GM18951 (cell line): ENCODE measurements around the gene PLCH1.

Experiments
- POLR2A ChIP-seq: IDR thresholded peaks from 4 replicates; pipeline ENCODE4 v1.6.1; 2011; ENCODE audit warnings: mild to moderate bottlenecking; ENCODE audit not compliant: insufficient read length, insufficient read depth; ENCODE audit errors: extremely low read depth
- in situ Hi-C: fragments of 300-500 bp; cut with MboI; formaldehyde crosslinking; loops from one replicate; pipeline ENCODE4 v1.12.0; 2022; ENCODE audit warnings: low sequenced_read_pairs, mixed read lengths, inconsistent platforms; ENCODE audit not compliant: unreplicated experiment

Gene PLCH1

GRCh38 chr3:155608228-155608920 lies 136.5 kb downstream of the PLCH1 start:
- TF ChIP-seq POLR2A, result no peak
- in situ Hi-C loops, result no loop called here

DNA sequence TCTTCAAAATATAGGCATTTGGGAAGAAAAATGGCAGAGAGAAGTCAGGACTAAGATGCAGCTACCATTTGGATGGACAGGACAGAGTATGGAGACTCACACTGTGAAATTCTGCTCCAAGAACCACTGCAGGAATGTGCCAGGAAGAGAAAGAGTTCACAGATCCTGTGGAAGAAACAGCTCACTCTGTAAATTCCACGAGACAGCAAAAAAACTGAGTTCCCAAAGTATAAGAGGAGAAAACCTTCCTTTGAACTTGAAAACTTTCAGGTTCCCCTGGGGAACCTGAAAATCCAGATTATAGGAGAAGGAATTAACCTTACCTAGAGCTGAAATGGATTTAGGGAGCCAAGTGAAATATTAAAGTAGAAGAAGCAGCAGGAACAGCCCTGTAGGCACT lies 137.1 kb downstream of the PLCH1 start:
- TF ChIP-seq POLR2A, result no peak
- in situ Hi-C loops, result no loop called here

GRCh38 chr3:155605571-155605970 lies 139.3 kb downstream of the PLCH1 start:
- in situ Hi-C loops, result no loop called here
- TF ChIP-seq POLR2A, result no peak

- in situ Hi-C loops, result no loop called here
- TF ChIP-seq POLR2A, result no peak
These were observed 139.9 kb downstream of the PLCH1 start for GRCh38 chr3:155604967-155605366.

DNA sequence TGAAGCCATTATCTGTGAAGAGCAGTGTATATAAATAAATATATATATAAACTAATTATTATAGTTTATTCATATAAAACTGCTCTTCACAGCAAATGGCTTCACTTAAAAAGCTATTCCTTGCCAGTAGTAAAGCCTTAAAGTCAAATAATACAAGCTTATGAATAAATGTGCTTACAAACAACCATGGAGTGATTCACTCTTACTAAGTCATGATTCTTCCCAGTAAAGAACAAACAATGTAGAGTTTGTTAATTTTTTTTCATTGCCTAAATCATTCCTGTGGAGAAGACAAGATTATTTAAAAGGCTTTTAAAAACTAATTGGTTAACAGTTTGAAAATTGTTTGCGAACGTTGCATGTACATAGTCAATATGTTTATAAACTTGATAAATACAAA lies 140.7 kb downstream of the PLCH1 start:
- no peak for TF ChIP-seq POLR2A
- in situ Hi-C loops, result no loop called here

GRCh38 chr3:155603302-155603701 lies 141.6 kb downstream of the PLCH1 start:
- in situ Hi-C loops, result no loop called here
- TF ChIP-seq POLR2A, result no peak

GRCh38 chr3:155602307-155602706 lies 142.6 kb downstream of the PLCH1 start:
- no peak for TF ChIP-seq POLR2A
- in situ Hi-C loops, result no loop called here

GRCh38 chr3:155598671-155599070 lies 146.2 kb downstream of the PLCH1 start:
- no peak for TF ChIP-seq POLR2A
- in situ Hi-C loops, result no loop called here

- TF ChIP-seq POLR2A, result no peak
- in situ Hi-C loops, result no loop called here
These were observed 148.3 kb downstream of the PLCH1 start for GRCh38 chr3:155596615-155597014.

DNA sequence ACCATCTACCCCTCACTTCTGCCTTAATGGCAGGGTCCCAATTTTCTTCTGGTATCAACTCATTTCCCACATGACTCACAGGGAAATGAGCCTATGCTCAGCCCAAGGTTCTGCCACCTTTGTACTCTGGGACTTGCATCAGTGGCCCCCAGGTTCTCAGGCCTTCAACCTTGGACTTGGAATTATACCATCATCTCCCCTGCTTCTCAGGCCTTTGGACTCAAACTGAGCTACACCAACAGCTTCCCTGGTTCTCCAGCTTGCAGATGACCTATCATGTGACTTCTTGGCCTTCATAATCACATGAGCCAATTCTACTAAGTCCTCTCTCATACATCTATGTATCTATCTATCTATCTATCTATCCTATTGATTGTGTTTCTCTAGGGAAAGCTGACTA lies 149.5 kb downstream of the PLCH1 start:
- in situ Hi-C loops, result no loop called here
- no peak for TF ChIP-seq POLR2A

- in situ Hi-C loops, result no loop called here
- TF ChIP-seq POLR2A, result no peak
These were observed 150.2 kb downstream of the PLCH1 start for GRCh38 chr3:155594526-155595187.

GRCh38 chr3:155587581-155587980 lies 157.3 kb downstream of the PLCH1 start:
- no peak for TF ChIP-seq POLR2A
- in situ Hi-C loops, result no loop called here

DNA sequence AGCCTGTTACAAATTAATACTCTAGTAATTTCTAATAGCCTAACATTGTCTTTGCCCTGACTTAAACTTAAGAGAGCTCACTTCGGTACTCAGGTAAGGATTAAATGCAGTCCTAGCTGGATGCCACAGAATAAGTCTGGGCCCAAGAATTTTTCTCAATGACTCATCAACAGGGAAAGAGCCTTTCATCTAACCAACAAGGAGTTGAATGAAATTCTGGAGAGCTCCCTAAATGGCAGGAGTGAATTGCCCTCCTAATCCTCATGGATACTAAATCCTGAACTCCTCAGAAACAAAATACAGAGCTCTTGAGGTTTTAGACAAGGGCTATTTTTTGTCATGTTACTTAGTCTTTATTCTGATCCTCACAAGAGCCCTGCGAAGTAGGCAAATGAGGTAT lies 159.5 kb downstream of the PLCH1 start:
- no peak for TF ChIP-seq POLR2A
- in situ Hi-C loops, result no loop called here

- TF ChIP-seq POLR2A, result no peak
- in situ Hi-C loops, result no loop called here
These were observed 163.3 kb downstream of the PLCH1 start for GRCh38 chr3:155581579-155581978.
